ENCODE data around the gene COX7B2.

The COX7B2 gene, protein sequence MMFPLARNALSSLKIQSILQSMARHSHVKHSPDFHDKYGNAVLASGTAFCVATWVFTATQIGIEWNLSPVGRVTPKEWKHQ

DNA sequence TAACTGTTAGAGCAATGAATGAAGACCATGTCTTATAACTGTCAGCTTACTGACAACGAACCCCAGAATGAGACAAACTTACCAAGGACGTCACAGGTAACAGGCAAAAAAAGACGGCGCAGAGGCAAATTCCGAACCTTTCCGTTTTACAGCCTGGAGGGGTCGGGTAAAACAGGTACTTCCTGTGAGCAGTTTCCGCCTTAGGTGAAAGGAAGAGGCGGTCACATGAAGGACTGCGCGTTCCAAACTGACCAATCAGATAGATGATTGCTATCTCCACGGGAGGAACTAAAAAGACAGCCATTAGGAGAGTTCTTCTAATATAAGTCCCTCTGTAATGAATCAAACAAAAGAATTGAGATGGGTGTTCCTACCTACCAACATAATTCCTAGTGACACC lies at the start of gene COX7B2:
COX7B2 (minus strand) TSS at position 168 of the 400 bp plus-strand sequence. CDS start 174,053 bp downstream, outside the sequence.
- no peak for DNase-seq

DNA sequence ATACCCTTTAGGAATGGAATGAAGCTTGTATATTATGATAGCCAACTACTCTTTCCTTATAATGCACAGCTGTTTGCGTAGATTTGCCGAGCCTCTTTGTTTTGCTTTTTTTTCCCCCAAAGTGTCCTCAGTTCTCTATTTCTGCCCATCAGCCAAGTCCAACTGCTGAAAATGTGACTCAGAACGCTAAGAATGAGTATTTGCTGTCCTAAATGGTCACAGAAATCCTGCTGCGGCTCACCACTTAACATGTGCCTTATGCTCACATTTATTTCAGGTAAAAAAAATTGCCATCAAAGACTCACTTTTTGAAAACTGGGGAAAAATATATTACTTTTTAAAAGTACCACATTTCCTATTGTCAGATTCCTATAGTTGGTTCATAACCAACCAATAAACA lies 47.4 kb upstream of the COX7B2 start:
- no peak for DNase-seq

DNA sequence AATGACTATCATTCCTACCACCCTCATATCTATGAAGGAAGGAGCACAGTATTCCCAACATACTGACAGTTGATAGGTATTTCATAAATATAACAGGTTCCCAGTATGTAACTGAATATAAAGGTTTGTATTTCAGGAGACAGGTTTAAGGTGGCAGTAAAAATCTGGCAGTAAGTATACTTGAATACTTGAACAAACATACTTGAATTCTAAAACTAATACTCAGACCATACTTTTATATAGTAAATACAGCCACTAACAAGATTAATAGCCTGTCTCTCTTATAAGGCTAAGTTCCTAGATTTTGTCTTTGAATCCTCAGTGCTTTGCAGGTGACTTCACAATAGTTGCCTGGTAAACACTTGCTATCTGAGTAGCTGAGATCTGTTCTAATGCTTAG lies 46.6 kb upstream of the COX7B2 start:
- no peak for DNase-seq

DNA sequence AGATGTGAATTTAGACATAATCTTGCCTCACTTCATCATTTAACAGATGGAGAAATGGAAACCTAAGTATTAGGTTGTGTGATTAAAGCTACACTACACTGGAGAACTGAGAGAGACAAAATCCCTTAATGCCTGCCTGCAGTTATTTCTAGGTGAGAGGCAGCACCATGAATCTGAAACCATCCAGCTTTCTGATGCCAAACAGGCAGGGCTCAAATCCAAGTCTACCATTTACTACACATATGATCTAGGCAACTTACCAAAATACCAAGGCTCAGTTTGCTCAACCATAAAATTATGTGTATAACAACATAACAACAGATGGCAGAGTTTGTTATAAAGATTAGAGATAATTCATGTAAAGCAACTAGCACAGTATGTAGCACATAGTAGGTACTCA lies 45.6 kb upstream of the COX7B2 start:
- DNase-seq = no peak

DNA sequence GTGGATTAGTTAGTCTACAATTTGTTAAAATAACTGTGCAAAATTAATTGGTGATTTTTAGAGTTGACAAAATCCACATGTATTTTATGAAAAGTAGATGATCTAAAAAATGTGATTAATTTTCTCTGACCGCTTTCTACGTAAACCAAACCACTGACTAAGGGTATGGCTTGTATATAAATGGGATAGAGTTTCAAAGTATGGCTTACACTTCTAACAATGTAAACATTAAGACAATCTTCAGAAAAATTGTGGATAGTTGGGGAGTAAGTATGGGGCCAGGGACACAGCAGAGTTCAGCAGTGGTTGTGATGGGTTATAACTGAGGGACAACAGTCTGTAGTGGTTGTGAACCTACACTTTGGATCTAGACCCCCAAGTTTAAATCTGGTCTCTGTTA lies 44.5 kb upstream of the COX7B2 start:
- DNase-seq = no peak

DNA sequence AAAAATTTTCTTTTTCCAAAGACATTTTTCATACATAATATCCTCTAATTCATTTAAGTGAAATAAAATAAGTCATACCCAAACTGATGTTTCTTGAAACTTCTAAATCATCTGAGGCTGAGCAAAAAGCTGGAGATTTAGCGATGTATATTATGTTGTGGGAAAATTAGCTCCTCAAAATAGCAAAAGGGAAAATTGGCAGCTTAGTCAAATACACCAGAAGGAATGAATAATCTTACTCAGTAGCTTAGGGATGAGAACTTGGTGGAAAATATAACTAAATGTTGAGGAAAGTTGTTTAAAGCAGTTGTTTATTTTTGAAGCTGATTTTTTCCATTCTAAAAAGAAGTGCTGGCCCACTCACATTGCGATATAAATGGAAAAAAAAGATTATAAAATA lies 43.4 kb upstream of the COX7B2 start:
- no peak for DNase-seq

DNA sequence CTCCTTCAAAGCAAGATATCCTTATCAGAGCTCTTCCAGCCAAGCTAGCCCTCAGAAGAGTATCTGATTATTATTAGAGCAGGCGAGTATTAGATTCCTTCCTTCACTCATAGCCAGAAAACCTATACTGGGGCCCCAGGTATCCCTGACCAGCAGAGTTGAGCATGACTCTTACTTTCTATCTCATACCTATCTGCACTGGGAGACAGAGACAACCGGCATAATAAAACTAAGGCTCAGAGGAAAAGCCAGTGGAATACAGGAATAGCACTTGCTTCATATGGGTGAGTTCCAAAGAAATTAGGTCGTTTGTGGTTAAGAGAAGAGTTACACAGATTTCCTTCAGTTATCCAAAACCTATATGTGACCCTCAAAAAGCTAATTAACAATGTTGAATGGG lies 41.8 kb upstream of the COX7B2 start:
- DNase-seq = no peak

DNA sequence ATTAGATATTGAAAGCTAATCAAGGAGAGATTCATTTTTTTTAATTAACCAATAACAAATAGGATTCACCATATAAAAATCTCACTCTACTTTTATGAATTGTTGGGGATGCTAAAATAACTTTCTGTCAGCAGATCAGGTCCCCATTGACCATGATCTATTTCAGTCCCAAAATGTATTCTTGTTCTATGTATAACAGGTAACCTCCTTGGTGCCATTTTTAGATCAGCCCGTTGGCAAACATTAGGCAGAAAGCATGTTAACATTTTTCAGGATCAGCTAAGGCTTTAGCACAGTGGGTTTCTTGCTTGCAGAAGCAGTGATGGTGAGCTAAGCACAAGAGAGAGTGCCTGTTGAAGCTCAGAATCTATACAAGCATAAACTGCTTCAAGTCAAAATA lies 40.8 kb upstream of the COX7B2 start:
- DNase-seq = no peak

DNA sequence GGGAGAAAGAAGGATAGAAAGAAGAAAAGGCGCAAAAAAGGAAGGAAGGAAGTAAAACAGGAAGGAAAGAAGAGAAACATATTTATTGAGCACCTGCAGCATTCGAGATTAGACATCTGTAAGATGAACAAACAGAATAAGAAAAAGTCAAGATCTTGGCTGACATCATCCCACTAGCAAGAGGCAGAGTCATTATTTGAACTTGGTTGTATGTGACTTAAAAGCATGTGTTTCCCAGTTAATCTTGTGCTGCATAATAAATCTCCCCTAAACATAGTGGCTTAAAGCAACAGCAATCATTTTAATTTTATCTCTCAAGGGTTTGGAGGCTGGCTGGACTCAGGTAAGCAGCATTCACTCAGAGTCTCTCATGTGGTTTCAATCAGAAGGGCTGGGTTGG lies 38.5 kb upstream of the COX7B2 start:
- no peak for DNase-seq

DNA sequence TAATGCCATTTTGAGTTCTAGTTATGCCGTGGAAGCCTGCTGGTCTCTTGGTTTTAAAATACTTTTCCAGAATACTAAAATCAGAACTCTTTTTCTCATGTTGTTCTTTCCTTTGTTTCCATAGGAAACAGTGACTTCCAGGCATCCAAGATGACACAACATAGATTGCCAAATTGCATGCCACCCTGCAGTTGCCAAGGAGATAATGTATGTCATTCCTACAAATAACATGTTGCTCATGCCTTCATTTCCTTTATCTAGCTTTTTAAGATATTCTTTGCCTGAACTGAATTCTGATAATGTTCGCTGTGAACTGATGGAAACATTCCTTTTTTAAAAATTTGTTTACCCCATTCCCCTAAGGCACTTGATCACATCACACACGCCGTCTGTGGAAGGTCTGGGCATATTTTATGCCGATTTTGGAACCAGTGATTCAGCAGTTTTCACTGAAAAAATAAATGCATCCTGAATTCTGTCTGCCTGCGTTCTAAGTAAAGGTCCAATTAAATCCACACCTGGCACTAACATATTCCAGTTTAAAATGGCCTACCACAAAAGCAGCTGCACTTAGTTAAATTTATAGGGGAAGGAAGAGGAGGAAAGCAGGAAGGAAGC lies 38.0 kb upstream of the COX7B2 start:
- DNase-seq = no peak

DNA sequence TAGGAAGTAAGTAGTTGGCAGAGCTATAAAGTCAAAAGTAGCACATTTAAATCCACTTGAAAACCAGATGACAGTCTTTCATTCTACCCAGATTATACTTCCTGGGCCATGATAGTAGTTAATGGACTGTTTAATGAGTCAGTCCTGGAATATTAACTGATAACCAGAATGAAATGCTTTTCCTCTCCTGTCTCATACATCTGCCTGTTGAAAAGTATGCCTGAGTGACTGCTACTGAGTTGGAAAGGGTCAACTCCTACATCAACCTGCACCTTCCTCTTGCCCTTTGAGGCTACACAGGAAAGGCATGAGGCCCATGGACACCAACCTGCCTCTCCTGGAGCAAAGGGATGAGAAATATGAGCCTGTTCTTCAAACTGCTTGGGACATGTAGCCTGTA lies 36.0 kb upstream of the COX7B2 start:
- no peak for DNase-seq

DNA sequence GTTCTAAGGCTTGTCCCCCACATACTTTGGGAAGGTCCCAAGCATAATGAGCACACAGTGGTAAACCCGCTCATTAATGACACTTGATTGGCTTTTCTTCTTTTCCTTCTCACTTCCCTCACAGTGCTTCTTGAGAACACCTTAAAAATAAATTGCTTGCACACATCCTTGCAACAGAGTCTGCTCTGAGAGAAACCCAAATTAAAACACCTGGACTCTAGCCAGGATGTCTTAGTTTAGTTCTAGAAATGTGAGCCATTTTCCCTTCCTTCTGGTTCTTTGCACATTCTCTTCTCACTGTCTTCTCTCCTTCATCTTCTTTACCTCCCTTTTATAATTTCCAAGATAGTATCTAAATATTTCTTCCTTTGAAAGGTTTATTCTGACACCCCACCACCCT lies 35.3 kb upstream of the COX7B2 start:
- no peak for DNase-seq

DNA sequence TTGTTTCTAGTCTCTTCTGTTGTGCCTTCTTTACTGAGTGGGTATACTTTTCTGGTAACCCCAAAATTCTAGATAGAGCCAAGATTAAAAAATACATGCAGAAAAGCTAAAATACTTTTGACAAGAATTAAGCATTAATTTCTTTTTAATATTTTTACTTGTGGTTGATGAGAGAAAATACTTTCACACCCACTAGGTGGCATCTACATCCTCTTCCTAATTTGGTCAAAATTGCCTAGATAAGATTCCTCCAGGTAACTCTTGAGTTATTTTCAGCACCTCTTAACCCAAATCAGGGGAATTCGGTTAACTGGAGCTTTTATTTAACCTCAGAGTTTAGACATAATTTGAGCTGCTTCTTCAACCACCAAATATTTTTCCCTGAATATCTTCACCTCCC lies 28.4 kb upstream of the COX7B2 start:
- DNase-seq = no peak

DNA sequence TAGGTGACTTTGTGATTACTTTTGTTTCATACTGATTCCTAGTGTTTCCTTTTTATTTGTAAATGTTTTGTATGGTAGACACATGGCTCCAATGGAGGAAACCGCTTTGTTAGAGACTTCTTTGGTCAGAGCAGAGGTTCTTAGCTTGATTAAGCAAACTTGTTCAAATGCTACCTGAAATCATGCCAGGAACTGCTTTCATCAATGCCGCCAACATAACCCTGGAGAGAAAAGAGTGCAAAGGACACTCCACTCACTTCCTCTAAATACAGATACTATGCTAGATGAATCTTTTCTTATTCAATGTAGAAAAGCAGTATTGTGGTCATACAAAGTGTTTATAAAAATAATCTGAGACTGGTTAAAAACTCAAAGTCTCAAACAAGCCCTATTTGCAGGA lies 25.7 kb upstream of the COX7B2 start:
- DNase-seq = no peak

DNA sequence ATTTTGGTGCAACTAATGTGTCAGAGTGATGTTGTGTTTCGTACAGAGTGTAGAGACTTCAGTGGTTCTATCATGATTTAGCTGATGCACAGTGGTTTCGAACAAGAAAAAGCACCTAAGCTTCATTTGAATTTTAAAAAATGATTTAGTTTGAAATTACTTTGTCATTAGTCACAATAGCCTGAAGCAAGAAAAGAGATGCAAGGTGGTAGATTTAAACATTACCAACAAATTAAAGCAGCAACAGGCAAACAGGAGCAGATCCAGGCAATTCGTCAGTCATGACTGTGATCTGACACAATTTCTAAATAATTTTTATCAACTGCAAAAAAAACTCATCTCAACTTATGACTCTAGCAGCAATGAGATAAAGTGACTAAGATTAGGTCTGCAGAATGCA lies 24.6 kb upstream of the COX7B2 start:
- no peak for DNase-seq

DNA sequence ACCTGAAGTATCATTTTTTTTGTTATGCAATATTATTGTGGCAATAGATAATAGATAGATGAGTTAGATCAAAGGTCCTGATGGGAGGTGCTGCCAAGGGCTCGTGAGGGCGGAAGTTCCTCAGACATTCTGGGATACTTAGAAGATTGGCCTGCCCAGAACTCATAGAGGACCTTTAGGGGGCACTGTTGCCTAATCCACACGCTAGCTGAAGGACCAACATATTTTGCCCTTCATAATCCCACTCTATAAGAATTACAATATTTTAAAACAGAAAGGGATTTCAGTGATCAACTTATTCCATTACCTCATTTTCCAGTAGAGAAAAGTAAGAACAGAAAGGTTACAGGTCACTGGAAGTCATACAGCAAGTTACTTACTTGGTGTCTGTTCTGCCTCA lies 22.9 kb upstream of the COX7B2 start:
- peak; percentile 3 to 12 for DNase-seq

DNA sequence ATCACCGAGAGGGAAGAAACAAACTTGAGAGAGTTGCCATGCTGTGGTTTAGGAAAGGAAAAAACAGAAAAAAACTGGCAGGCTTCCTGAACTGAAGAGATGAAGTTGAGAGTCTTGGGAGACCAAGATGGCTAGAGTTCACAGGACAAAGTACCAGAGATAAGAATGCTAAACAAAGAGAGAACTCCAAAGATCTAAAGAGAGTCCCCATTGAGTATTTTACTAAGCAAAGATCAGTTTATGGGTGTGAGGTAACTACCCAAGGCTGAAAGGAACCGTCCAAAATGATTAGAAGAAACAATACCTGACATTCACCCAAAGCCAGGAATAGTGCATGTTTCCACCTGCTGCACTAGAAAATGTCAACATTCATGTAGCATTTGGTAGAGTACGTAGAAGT lies 21.8 kb upstream of the COX7B2 start:
- DNase-seq = no peak

DNA sequence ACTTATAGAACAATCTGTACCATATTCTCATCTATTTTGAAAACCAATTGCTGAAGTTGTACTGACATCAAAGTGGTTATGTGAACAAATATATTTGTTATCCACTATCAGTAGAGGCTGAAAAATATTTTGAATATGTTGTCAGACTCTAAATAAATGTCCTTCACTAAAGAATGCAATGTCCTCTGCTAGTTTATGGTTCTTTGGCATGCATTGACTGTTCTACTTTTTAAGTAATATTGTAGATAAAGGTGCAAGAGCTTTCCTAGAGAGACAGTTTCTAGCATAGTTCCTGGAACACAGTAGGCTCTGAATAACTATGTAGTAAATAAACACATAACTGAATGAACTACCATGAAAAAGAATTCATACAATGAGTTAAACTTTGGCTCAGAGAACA lies 18.2 kb upstream of the COX7B2 start:
- DNase-seq = no peak

DNA sequence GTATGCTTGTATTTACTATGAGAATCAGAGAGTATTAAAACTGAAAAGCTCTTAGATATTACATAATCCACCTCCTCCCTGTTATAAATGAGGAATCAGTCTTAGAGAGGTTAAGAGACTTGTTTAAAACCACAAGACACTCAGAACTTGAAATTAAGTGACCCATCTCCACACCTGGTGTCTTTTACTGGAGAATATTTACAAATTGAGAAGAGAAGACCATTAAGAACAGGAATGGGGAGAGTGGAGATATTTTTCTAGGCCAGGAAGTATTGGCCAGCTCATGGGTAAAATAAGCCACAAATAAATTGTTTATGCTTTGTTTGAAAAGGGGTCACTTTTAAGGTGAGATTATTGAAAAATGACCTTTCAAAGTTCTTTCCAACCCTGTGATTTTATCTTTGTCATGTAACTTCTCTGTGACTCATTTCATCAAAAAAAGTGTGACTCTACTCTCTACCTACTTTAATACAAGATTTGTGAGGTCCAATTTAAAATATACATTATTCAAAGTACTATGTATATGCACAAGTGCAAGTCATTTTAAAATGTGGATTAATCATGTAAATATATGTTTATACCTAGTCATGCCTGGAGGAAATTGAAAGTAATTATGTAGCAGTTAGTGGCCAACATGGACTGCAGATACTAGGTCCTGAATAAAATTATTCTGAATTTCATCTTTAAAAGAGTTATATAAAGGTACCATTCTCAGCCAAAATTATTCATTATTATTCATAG lies 15.9 kb upstream of the COX7B2 start:
- DNase-seq = no peak

DNA sequence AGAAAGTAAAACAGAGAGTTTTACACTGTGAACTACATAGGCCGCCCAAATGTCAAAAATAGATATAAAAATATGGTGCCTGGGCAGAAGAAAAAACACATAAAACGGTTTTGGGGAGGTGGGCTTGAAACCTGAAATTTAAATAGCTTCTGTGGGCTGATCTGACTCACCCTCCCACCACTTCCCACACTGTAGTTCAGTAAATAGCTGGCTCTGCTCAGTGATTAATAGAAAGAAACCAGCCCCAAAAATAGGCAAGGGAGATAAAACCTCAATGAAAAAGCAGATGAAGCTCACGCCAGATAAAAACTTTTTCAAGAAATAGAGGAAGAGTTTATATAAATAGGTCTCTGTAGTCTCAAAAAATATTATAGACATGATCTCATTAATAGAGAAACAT lies 13.2 kb upstream of the COX7B2 start:
- no peak for DNase-seq

DNA sequence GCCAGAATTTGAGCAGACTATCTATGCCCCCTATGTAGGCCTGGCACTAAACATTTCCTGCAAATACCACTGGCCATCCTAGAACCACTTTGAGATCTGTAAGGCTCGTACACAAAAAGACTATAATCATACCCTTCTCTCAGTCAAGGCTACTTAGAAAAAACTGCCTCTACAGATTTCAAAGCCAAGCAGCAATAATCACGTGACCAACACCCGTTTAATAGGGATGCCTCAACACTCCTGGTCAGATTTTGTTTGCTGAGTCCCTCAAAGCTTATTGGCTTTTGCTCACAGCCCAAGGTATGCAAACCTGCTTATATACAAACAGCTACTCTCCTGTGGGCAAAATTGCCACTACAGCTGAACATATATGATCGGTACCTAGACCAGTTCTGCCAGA lies 897 bp downstream of the COX7B2 start:
- no peak for DNase-seq

DNA sequence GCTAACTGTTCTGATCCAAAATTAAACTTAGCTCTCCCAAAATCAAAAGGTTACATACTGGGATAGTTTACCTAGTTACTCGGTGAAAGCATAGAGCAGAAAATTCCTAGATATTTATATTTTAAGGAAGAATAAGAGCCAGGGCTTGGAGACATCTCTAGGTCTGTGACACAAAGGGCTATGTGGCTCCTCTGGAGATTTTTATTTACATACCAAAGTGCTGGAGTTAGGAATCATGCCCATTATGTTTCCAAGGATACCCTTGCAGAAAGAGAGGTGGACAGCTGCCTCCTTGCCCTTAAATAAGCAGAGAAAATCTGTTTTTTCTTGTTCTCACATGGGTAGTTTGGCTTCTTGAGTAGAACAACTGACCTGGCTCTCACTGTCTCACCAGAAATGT lies 9.0 kb downstream of the COX7B2 start:
- no peak for DNase-seq

DNA sequence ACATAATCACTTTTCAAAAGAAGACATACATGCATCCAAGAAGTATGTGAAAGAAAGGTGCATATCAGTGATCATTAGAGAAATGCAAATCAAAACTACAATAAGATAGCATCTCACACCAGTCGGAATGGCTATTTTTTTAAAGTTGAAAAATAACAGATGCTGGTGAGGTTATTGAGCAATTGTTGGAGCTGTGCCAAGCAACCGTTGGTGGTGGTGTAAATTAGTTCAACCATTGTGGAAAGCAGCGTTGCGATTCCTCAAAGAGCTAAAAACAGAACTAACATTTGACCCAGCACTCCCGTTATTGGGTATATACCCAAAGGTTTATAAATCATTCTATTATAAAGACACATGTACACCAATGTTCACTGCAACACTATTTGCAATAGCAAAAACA lies 14.2 kb downstream of the COX7B2 start:
- DNase-seq = no peak

DNA sequence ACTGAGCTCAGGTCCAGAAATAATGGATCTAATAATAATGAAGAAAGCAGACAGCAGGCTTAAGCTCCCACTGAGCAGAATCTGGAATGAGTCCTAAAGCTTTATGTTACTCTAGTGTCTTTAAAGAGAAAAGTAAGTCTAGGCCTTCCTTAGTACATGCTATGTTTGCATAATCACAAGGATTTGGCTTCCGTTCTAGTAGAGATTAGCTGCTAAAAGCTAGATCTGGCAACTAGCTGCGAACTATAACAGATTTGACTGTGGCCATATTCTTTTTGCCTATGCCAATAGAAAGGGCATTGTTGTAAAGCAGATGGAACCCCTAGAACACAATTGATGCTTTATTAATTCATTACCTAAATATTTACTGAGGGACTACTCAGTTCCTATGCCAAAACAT lies 19.0 kb downstream of the COX7B2 start:
- DNase-seq = no peak

DNA sequence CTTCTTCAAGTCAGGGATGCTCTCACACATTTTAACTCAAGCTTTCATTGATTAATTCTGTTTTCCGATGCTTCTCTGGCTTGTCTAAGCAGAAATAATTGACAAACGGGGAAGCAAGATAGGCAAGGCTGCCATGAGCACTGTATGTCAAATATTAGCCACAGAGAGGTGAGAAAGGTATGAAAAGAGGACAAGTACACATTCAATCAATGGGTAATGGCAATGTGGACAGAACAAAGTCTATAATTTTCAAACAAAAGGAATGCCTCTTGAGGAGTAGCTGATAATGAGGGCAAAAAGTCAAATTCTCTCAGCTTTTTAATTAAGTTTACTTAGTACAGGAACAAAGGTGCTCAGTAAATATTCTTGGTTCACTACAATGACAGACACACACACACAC lies 19.6 kb downstream of the COX7B2 start:
- DNase-seq = no peak

All from activated CD4-positive, alpha-beta T cell treated with anti-CD3 and anti-CD28 coated beads, Interleukin-2, amount 50 U/mL, for 48 hours (primary cell).